ENCODE data around the gene SIX2.

The SIX2 gene

DNA sequence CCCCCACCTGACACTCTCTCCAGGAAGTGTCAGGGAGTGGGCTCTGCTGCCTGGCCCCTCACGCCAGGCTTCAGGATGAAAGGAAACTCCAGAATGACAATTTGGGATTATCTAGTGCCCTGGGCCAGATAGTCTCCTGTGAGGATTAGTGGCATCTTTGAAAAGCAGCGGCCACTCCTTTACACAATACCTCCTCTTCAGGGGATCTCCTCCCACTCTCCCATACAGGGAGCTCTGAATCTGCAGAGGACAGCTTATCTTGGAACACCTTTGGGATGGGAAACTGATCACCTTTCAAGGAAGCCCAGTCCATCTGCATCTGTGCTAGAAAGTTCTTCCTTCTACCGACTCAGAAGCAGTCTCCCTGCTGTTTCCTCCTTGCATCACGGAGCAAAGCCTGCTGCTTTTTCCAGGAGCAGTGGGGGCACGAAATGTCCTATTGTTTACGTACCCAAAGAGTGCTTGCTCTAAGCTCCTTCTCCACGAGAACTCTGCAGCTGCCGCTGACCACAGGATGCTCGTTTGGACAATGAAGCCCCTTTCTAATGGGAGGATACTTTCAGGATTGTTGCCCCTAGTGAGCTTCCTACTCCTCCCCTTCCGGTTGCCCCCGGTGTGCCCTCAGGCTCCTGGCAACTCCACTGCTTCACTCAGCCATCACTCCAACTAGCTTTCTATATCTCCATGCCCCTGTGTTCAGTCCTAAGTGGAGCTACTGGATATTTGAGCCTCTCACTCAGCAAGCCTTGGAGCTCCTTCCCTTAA lies 36.3 kb downstream of the SIX2 start:
- in situ Hi-C loops (cut with MboI; ENCODE audit: low sequenced_read_pairs): loop anchor here (25.0 kb wide), 1 partner anchor 936 kb away; no protein-coding TSS in a partner anchor

DNA sequence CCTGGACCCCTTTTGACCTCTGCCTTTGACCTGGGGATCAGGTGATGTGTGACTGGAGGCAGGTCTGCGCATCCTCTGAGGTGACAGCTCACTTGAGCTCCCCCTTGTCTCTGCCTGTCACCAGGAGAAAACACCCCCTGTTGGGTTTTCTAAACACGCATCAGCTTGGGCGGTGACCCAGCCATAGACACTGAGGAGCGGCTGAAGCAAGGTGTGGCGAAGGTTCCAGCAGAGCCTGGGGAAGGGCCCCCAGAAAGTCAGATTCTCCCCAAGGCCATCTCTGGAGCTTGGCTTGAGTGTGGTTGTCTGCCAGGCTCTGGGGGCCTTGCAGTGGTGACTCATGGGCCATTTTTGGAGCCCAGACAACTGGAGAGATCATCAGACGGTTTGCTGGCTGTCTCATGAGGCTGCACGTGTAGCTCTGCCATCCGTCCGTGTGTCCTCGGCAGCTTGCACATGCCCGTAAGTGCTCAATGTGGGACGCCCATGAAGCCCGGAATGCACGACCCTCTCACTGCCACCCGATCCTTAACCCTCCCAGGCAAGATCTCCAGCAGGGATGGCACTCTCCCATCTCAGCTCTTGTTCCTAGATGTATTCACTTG lies 38.3 kb downstream of the SIX2 start:
- in situ Hi-C loops (cut with MboI; ENCODE audit: low sequenced_read_pairs): loop anchor here (25.0 kb wide), 1 partner anchor 934 kb away; no protein-coding TSS in a partner anchor

DNA sequence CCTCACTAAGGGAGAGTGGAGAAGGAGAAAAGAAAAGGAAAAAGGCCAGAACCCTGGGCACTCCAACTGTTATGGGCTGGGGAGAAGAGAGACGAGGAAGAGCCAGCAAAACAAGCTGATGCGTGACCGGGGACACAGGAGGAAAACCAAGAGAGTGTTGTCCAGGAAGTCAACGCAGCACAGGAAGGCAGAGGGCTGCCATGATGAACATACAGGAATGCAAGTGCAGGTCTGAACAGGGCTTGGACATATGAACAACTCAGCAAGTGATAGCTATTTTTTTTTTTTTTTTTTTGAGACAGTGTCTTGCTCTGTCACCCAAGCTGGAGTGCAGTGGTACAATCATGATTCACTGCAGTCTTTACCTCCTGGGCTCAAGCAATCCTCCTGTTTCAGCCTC lies 39.3 kb downstream of the SIX2 start:
- in situ Hi-C loops (cut with MboI; ENCODE audit: low sequenced_read_pairs): loop anchor here (25.0 kb wide), 1 partner anchor 933 kb away; no protein-coding TSS in a partner anchor

DNA sequence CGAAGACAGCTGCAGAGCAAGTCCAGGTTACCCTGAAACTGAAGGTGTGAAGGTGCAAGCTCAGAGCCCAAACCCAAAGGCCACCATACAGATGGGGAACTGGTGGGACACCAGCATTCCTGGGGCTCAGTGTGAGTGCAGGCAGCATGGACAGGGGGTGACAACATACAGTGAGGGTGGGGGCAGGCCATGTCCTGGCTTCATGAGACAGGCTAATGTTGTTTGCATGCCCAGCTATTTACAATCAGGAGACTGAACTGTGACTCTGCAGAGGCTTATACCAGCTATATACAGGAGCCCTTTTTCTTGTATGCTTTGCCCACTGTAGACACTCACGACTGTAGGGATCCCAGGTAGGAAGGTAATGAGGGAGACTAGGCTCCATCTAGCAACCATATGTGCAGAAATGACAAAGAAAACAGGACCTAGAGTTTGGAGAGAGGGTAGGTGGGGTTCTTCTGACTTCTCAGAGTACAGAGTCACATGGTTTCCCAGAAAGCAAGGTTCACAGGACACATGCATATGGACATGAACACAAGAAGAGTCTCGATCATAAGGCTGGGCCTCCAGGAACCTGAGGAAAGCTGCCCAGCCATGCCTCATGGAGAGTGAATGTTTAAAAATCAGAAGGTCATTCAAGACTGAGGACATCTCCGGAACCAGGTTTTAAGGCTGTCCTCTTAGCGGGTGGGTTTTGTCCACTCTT lies 41.4 kb downstream of the SIX2 start:
- in situ Hi-C loops (cut with MboI; ENCODE audit: low sequenced_read_pairs): loop anchor here (25.0 kb wide), 1 partner anchor 931 kb away; no protein-coding TSS in a partner anchor

DNA sequence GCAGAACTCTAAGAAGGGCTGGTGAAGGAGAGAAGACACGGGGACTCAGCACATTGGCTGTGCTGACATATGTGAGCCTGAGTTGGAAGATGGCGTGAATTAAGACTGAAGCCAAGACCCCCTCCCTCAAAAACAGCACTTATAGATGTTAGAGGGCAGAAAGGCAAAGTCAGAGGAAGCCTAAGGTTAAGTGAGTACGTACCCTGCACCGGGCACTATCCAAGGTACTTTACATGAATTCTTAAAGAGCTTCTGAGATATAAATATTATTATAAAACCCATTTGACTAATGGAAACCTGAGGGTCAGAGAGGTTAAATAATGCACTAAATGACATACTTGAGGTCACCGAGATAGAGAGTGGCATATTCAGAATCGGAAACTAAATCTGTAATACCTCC lies 42.2 kb downstream of the SIX2 start:
- in situ Hi-C loops (cut with MboI; ENCODE audit: low sequenced_read_pairs): loop anchor here (25.0 kb wide), 1 partner anchor 930 kb away; no protein-coding TSS in a partner anchor

DNA sequence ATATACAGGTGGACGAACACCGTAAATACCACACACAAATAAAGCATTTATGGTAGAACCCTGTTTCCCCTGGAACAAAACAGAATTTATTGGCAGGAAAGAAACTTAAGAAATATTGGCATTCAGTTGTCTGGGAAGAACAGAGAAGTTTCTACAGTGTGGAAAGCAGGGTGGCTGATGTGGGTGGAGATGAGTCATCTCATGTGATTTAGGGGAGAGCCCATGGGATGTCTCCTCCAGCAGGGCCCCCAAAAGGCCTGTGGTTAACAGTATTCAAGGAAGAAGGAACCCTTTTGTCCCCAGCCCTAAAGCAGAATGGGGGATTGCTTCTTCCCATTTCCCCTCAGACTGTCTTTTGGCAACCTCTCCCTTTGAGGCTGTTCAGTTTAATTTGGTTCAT lies 43.6 kb downstream of the SIX2 start:
- in situ Hi-C loops (cut with MboI; ENCODE audit: low sequenced_read_pairs): loop anchor here (25.0 kb wide), 1 partner anchor 928 kb away; no protein-coding TSS in a partner anchor

GRCh38 chr2:44964752-44965236 lies 44.5 kb downstream of the SIX2 start:
- in situ Hi-C loops (cut with MboI; ENCODE audit: low sequenced_read_pairs): loop anchor here (25.0 kb wide), 1 partner anchor 927 kb away; no protein-coding TSS in a partner anchor

DNA sequence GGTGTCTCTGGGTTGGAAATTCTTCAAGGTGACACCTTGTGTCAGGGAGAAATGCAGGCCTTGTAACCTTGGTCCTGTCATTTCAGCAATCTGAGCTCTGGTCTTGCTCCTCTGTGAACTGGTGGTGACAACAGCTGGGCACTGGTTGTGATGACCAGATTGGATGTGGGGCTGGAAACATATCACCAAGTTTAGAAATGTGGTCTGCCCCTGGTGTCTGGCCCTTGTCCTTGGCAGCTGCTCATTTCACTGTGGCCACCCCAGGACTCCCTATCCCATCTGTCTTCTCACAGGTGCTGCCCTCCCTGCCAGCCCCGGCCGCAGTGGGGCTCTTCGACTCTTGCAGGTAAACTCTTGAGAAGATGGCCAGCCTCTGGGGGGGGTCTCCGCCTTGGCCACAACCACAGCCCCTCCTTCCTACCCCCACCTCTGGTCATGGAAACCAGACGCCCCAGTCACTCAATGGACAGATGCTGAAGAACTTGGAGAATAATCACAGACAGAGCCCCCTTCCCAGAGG lies 47.0 kb downstream of the SIX2 start:
- in situ Hi-C loops (cut with MboI; ENCODE audit: low sequenced_read_pairs): loop anchor here (25.0 kb wide), 1 partner anchor 925 kb away; no protein-coding TSS in a partner anchor

- in situ Hi-C loops (cut with MboI; ENCODE audit: low sequenced_read_pairs): loop anchor here (25.0 kb wide), 1 partner anchor 924 kb away; no protein-coding TSS in a partner anchor
Observed at GRCh38 chr2:44960871-44961270, 48.4 kb downstream of the SIX2 start.

- in situ Hi-C loops (cut with MboI; ENCODE audit: low sequenced_read_pairs): loop anchor here (25.0 kb wide), 1 partner anchor 923 kb away; no protein-coding TSS in a partner anchor
Observed at GRCh38 chr2:44959855-44960254, 49.4 kb downstream of the SIX2 start.

DNA sequence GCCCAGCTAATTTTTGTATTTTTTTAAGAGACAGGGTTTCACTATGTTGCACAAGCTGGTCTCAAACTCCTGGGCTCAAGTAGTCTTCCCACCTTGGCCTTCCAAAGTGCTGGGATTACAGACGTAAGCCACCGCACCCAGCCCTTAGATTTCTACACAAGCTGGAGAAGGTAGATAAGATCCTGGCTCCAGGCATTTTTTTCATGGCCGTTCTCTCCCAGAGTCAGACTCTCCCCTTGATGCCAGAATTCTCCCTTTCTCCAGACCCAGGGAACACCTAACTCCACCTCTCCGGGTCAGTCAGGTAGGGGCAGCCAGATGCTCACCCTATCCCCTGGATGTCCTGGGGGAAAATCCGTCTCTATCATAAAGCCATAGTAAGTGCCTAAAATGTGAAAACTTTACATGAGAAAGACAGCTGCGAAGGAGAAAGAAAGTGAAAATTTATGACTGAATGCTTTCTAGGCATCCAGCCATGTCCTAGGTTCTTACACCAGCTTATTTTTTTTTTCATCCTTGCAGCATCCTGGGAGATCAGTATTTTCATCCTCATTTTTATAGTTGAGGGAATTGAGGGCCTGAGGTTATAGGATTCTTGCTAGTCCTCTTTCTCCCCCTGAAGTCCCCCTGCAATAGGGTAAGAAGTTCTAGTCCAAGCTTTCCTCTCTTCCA lies 51.5 kb downstream of the SIX2 start:
- in situ Hi-C loops (cut with MboI; ENCODE audit: low sequenced_read_pairs): loop anchor here (25.0 kb wide), 1 partner anchor 920 kb away; no protein-coding TSS in a partner anchor

- in situ Hi-C loops (cut with MboI; ENCODE audit: low sequenced_read_pairs): loop anchor here (25.0 kb wide), 1 partner anchor 920 kb away; no protein-coding TSS in a partner anchor
Observed at GRCh38 chr2:44956843-44957242, 52.4 kb downstream of the SIX2 start.

DNA sequence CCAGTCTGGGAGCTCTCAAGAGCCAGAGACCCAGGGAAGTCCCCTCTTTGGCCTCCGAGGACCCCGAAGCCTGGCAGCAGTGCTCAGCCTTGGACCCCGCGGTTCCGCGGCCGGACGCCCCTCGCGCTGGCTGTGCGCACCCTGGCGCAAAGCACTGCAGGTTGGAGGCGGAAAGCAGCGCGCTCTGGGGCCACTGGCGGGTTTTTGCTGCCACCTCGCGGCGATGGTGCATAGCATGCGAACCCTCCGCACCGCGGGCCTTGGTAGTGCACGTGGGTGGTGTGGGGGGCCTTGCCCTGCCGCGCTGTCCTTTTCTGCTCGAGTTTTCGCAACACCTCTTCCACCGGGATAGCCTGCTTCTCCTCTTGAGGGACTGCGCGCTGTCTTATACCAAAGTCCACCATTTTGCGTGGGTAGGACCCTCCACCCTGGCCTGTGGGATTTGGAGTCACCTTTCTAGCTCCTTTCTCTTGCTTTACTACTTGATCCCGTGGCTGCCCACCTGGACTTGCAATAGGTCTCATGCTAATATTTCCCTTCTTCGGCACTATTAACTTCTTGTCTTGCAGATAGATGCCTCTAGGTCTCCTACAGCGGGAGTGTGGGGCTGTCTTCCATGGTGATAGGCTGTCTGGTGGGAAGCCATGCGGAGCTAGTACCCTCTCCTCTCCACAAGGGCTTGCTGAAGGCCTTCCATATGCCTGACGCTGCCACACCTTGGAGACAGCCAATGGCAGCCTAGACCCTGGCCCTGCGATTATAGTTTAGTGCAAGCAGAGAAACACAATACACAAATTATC lies 53.5 kb downstream of the SIX2 start:
- in situ Hi-C loops (cut with MboI; ENCODE audit: low sequenced_read_pairs): loop anchor here (25.0 kb wide), 1 partner anchor 918 kb away; no protein-coding TSS in a partner anchor

Measured in HL-60/S4 (cell line).